ENCODE results near the gene TBCA. TPM values are rescaled to one million over a fixed set of nuclear protein-coding genes. Genes with fewer than 3 reads are reported as not detected.

TBCA gene
- total RNA-seq, 3 donors from 2014 or later: 79.7 to 136 (median 111) TPM

DNA sequence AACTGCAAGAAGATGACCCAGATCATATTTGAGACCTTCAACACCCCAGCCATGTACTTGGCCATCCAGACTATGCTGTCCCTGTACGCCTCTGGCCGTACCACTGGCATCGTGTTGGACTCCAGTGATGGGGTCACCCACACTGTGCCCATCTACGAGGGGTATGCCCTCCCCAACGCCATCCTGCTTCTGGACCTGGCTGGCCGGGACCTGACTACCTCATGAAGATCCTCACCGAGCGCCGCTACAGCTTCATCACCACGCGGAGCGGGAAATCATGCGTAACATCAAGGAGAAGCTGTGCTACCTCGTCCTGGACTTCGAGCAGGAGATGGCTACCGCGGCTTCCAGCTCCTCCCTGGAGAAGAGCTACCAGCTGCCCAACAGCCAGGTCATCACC lies 9.1 kb upstream of the TBCA start:
- intact Hi-C loops (cut with DNase I, micrococcal nuclease): no loop called here
- Histone ChIP-seq H3K36me3 (ENCODE audit: low read depth) (no peaks in the 10 kb centered on the region), H3K4me1 (ENCODE audit: low read depth) (no peaks in the 10 kb centered on the region), H3K4me3 (no peak overlapping the region), H3K9me3 (no peaks in the 10 kb centered on the region)
- DNase-seq (no peak), ATAC-seq (no peak)
- TF ChIP-seq, protein P1, sequence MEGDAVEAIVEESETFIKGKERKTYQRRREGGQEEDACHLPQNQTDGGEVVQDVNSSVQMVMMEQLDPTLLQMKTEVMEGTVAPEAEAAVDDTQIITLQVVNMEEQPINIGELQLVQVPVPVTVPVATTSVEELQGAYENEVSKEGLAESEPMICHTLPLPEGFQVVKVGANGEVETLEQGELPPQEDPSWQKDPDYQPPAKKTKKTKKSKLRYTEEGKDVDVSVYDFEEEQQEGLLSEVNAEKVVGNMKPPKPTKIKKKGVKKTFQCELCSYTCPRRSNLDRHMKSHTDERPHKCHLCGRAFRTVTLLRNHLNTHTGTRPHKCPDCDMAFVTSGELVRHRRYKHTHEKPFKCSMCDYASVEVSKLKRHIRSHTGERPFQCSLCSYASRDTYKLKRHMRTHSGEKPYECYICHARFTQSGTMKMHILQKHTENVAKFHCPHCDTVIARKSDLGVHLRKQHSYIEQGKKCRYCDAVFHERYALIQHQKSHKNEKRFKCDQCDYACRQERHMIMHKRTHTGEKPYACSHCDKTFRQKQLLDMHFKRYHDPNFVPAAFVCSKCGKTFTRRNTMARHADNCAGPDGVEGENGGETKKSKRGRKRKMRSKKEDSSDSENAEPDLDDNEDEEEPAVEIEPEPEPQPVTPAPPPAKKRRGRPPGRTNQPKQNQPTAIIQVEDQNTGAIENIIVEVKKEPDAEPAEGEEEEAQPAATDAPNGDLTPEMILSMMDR (IDR thresholded peaks at IDR 0.05): no peak

DNA sequence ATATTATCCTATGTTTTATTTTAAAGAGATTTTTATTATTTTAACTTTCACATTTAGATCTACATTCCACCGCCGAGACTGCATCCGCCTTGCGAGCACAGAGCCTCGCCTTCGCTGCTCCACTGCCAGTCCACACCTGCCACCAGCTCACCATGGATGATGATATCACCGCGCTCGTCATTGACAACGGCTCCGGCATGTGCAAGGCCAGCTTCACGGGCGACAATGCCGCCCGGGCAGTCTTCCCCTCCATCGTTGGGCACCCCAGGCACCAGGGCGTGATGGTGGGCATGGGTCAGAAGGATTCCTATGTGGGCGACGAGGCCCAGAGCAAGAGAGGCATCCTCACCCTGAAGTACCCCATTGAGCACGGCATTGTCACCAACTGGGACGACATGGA lies 8.6 kb upstream of the TBCA start:
- intact Hi-C loops (cut with DNase I, micrococcal nuclease): no loop called here

DNA sequence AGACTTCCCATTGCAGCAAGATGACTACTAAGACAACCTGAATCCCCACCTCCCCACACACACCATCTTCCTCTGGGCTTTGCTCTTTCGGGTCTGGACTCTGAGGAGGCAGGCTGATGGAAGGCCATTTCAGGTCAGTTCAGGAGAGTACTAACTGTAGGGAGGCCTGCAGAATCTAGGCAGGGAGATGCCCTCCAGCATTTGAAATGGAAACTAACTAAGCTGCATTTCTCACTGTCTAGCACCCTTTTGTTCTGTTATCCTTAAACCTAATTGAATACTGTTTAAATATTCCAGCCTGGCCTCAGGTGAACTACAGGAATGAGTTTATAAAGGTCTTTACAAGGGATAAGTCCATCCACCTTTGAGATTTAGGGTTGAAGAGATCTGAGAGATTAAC lies 4.9 kb upstream of the TBCA start:
- no peaks in the 10 kb centered on the region for H3K4me1 ChIP-seq (ENCODE audit: low read depth)
- ATAC-seq (no peak), DNase-seq (no peak)
- H3K4me3 ChIP-seq: no peak overlapping the region
- H3K36me3 ChIP-seq (ENCODE audit: low read depth): no peaks in the 10 kb centered on the region
- TF ChIP-seq, protein P1 (IDR thresholded peaks at IDR 0.05): no peak
- H3K9me3 ChIP-seq: no peaks in the 10 kb centered on the region
- intact Hi-C loops (cut with DNase I, micrococcal nuclease): no loop called here

More for the DNA sequence above, 8.6 kb upstream of the TBCA start:
- DNase-seq: no peak
- Histone ChIP-seq H3K4me3 (no peak overlapping the region), H3K9me3 (no peaks in the 10 kb centered on the region), H3K4me1 (ENCODE audit: low read depth) (no peaks in the 10 kb centered on the region), H3K36me3 (ENCODE audit: low read depth) (no peaks in the 10 kb centered on the region)
- TF ChIP-seq, protein P1 (IDR thresholded peaks at IDR 0.05): no peak
- ATAC-seq: no peak

DNA sequence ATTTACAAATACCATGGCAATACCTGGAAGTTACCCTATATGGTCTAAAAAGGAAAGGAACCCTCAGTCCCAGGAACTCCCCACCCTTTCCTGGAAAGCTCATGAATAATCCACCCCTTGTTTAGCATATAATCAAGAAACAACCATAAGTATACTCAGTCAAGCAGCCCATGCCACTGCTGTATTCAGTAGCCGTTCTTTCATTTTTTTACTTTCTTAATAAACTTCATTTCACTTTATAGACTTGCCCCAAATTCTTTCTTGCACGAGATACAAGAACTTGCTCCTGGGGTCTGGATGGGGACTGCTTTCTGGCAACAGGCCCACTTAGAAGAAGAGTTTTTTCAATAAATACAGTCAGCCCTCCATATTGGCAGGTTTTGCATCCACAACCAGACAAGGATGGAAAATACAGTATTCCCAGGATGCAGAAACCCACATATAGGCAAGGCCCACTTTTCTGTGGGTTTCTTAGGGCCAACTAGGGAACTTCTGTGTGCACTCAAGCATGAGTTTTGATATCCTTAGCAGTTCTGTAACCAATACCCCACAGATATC lies 2.8 kb upstream of the TBCA start:
- DNase-seq (no peak), ATAC-seq (no peak)
- intact Hi-C loops (cut with DNase I, micrococcal nuclease): no loop called here
- Histone ChIP-seq H3K36me3 (ENCODE audit: low read depth) (no peaks in the 10 kb centered on the region), H3K9me3 (no peaks in the 10 kb centered on the region), H3K4me3 (no peak overlapping the region), H3K4me1 (ENCODE audit: low read depth) (peaks cover 13% of the 10 kb centered on the region)
- TF ChIP-seq, protein P1 (IDR thresholded peaks at IDR 0.05): no peak

DNA sequence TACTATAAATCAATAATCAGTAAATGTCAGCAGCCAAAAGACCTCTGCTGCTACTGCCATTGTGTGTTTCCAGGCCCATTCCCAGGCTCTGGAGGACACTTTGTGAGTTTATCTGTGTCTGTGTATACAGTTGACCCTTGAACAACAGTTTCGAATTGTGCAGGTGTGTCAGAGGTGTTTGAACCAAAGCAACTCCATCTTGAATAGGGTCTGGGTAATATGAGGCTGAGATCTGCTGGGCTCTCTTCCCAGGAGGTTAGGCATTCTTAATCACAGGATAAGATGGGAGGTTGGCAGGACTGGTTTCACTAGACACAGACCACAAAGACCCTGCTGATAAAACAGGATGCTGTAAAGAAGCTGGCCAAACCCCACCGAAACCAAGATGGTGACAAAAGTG lies 2.3 kb upstream of the TBCA start:
- peaks cover 13% of the 10 kb centered on the region for H3K4me1 ChIP-seq (ENCODE audit: low read depth)
- ATAC-seq (no peak), DNase-seq (no peak)
- intact Hi-C loops (cut with DNase I, micrococcal nuclease): no loop called here
- H3K9me3 ChIP-seq: no peaks in the 10 kb centered on the region
- H3K4me3 ChIP-seq: no peak overlapping the region
- TF ChIP-seq, protein P1 (IDR thresholded peaks at IDR 0.05): no peak
- H3K36me3 ChIP-seq (ENCODE audit: low read depth): no peaks in the 10 kb centered on the region

DNA sequence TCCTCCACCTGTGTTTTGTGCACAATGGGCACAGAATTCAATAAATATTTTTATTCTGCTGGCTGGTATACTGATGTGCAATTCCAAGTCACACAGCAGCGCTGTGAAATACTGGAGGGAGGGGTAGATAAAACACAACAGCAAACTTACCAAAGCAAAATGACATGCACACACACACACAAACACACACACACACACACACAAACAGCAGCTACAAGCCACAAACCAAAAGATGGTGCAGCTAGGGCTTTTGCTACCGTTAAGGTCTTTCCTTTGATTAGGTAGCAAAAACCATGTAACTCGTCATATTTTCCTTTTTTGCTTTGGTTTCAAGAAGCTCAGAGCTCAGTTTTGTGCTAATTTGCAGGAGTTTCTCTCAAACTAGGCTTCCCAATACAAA lies 1.8 kb upstream of the TBCA start:
- Histone ChIP-seq H3K4me3 (no peak overlapping the region), H3K9me3 (no peaks in the 10 kb centered on the region), H3K36me3 (ENCODE audit: low read depth) (no peaks in the 10 kb centered on the region), H3K4me1 (ENCODE audit: low read depth) (peaks cover 13% of the 10 kb centered on the region)
- TF ChIP-seq, protein P1 (IDR thresholded peaks at IDR 0.05): no peak
- ATAC-seq (no peak), DNase-seq (no peak)
- intact Hi-C loops (cut with DNase I, micrococcal nuclease): no loop called here

Data from mucosa of descending colon (tissue), 3 donors.